Stimulated activated CD8-positive, alpha-beta memory T cell treated with anti-CD3 and anti-CD28 coated beads, Interleukin-15, amount 100 ng/mL, for 24 hours (primary cell): Measurements from ENCODE around the gene RCBTB2.

Source experiments
- DNase-seq: peaks from one replicate; pipeline ENCODE4 v3.0.0-alpha.2; 2020; ENCODE audit warnings: low read depth

The RCBTB2 gene

DNA sequence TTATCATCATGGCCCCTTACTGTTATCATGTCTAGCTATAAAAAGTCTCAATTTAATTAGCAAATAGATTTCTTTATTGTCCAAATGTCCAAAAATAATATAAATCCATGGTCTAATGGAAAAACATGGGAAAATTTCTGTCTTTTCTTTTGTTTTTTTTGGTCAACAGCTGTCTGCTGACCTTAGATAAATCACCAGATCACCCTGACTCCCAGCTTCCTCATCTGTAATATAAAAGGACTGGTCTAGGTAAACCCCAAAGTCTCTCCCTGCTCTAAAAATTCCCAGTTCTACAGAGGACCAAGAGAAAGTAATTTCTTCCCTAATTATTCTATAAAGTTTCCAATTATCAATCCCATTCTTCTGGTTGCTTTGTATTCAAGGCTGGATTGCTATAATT is 30.7 kb upstream of the RCBTB2 start:
- no peak for DNase-seq

DNA sequence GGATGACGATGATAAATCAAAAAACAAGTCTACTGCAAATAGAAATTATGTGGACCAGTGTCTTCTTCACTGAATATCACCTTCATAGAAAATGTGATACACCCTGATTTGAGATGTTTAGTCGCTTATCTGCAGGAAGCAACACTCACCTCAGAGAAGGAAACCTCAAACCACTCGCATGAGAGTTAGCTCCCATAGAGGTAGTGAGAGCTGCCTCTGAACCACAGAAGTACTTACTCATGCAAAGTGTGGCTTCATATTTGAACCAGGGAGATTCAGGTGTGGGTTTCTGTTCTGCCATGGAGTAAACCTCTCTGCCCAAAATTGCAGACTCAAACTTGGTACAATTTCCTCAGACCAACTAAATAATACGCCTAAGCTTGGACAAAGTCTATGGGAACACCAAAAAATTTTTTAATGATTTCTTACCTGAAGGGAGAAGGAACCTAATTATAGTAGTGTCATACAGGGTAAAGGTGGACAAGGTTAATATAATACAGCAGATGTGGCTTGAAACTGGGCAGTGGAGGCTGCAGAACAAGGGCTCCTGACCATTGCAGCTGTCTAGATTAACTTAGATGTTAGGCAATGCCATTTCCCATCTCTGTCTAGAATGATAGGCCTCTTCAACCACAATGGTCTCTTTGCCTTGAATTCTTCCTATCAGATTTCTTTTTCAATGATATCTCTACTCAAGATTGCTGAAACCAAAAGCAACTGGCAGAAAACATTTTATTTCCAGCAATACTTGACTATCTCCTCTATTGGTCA is 29.6 kb upstream of the RCBTB2 start:
- DNase-seq: no peak

DNA sequence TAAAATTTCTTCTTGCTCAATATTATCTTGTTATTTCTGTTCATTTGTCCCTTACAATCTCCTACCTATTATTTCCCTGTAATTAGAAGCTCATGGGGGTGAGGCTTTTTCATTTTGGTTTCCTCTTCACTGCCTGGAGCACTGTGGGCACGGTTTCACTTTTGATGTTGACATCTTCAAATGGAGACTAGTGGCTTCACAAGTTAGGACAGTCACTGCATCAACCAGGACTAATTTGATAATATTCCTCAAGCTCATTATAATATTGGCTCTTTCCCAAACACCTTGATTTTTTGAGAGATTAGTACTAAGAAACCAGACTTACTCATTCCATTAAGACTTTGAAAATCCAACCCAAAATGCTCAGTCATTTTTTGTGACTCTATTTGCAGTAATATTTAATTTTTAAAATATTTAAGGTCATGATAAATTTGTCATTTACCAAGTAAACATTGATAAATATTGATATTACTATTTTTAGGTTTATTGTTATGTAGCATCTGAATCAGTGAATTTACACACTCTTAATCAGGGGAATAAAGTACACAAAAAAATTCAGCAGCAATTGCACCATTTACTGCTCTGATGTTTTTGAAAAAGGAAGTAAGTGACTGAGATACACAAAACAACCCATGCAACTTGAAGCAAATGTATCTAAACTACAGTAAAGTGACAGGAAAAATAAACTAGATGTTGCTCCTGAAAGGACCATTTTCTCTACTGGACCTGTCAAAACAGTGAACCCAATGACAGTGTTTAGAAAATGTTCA is 28.8 kb upstream of the RCBTB2 start:
- no peak for DNase-seq

DNA sequence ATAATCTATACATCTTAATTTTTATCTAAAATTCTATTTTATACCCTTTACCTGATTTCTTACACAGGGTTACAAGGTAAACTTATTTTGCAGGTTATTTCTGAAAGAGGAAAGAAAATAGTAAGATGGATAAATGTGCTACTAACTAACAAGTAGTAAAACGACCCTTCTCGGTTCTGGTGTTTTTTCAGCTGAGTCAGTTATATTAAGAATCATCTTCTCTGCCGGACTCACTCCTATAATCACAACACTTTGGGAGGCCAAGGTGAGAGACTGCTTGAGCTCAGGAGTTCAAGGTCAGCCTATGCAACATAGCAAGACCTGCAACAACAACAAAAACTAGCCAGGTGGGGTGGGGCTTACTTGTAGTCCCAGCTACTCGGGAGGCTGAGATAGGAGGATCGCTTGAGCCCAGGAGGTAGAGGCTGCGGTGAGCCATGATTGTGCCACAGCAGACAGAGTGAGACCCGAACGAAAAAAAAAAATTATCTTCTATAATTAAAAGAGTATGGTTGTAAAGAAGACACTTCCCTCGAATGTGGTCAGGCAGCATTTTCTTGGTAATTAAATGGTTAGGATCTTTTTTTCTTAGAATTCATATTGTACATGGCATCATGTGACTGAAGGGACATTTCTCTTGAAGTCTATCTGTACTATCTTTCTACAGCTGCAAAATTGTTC is 27.9 kb upstream of the RCBTB2 start:
- DNase-seq: no peak

DNA sequence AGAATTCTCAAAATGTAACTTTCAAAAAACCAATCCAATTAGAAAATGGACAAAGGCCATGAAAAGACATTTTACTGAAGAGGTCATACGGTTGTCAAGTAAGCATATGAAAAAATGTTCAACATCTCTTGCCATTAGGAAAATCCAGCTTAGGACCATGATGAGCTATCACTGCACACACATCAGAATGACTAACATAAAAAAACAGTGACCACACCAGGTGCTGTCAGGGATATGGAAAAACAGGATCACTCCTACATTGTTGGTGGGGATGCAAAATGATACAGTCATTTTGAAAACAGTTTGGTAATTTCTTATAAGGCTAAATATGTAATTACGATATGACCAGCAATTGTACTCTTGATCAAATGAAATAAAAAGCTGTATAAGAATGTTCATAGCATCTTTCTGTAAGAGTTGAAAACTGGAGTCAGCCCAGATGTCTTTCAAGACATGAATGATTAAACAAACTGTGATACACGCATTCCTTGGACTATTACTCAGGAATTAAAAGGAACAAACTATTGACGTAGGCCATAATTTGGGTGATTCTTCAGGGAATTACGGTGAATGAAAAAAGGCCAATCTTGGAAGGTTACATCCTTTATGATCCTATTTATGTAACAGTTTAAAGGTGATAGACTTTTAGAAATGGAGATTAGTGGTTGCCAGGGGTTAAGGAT is 26.9 kb upstream of the RCBTB2 start:
- DNase-seq: no peak

DNA sequence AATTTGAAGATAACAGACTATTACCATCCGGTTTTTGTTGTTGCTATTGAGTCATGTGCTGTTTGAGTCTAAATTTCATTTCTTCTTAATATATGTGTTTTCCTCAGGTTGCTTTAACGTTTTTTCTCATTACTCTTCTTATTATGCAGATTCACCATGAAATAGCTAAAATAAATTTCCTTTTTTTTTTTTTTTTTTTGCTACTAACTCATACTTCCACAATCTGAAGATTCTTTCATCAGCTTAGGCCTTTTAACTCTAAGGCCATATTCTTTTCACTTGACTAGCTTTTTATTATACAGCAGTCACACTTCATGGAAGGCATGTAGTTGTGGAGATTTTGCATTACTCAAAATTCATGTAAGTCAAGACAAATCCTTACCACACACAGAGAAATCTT is 23.9 kb upstream of the RCBTB2 start:
- no peak for DNase-seq

DNA sequence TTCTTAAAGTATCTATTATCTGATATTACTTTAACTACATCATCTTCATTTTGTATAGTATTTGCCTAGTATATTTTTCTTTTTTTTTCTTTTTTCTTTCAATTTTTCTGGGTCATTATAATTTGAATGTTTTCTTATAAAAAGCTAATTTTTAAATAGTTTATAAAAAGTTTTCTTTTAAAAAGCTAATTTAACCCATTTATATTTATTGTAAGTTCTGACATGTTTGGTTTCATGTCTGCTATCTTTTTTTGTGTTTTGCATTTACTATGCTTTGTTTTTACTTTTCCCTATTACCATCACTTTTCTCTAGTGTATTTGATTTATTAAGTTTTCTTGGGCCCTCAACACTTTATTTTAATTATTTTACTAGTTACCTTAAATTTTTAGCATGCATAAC is 22.6 kb upstream of the RCBTB2 start:
- DNase-seq: no peak

DNA sequence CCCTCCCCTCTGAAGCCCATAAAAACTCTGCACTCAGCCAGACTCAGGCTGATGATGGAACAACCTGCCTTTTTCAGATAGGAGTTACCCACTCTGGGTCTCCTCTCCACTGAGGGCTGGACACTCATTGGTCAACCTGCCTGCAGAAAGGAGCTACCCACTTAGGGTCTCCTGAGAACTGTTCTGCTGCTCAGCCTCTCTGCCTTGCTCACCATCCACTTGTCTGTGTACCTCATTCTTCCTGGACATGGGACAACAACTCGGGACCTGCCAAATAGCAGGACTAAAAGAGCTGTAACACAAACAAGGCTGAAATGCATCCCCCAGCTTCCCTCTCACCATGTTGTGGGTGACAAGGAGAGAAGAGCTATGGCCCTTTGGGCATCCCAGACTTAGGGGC is 18.4 kb upstream of the RCBTB2 start:
- no peak for DNase-seq

DNA sequence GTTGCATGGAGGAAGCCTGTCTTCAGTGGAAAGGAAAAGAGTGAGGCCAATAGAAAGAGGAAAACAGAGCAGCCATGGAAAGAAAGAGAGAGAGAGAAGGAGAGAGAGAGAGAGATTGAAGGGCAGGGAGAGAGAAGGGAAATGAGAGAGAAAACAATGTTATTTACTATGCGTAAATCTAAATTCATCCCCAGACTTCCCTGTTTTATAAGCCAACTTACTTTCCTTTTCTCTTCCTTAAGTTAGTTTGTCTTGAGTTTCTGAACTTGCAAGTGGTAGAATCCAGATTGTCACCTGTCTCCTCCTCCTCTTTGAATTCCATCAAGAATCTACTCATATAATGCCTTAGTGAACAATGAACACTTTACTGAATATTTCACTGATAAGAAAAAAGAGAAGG is 16.8 kb upstream of the RCBTB2 start:
- DNase-seq: no peak

DNA sequence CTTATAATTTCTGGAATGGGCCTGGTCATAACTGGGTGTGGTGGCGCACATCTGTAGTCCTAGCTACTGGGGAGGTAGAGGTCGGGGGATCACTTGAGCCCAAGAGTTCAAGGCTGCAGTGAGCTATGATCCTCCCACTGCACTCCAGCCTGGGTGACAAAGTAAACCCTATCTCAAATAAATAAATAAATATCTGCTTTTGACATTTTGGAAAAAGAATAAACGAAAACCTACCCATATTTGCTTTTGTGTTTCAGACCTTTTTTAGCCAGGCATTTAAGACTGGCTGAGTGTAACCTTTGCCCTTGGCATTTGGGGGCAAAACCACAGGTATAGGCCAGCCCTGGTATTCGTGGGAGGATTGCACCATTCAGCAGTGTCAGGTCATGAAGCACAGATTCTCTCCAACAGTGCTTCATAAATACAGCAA is 14.8 kb upstream of the RCBTB2 start:
- no peak for DNase-seq

DNA sequence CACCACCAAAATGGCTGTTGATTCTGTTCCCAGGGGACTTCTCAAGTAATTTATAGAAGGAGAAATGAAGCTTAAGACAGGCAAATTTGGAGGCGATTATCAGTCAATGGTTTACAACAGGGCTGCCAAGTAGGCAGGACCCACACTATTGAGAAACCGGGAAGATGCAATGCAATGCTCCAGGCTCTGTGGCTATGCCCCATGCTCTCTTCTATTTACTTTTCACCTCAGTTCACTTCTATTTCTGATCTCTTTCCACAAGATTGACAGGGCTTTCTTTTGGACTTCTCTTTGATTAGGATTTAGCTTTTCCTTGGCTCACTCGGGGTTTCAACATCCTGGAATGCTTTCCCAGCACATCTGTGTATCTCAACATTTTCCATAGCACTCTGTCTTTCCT is 12.7 kb upstream of the RCBTB2 start:
- DNase-seq: no peak

DNA sequence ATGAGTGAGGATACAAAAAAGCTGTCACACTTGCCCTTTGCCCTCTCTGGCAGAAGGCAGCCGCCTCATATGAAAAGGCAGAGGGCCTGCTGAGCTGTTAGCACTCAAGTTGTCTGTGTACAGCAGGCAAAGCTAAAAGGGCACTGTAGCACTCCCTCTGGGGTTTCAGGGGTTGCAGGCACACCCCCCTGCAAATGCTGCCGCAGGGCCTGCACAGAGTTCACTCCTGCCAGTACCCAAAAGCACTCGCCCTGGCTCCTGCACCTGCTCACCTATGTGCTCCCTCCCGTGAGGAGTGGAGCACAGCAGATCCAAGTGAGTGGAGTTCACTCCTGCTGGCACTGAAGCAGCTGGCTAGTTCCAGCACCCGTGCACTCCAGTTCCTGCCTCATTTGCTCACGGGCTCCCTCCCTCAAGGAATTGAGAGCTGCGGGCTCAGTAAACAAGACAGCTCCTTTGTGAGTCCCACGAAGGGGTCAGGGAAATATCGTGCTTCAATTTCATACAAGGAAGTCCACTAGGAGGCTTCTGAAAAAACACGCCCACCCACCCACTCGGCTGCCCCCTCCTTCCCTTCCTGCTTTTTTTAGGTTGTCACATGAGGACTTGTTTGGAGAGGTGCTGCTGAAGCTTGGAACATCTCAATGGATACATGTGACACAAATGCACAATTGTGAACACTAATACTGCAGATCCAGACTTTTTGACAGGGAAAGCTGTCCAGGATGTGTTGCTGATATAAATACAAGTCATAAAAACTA is 9.9 kb upstream of the RCBTB2 start:
- DNase-seq: no peak

DNA sequence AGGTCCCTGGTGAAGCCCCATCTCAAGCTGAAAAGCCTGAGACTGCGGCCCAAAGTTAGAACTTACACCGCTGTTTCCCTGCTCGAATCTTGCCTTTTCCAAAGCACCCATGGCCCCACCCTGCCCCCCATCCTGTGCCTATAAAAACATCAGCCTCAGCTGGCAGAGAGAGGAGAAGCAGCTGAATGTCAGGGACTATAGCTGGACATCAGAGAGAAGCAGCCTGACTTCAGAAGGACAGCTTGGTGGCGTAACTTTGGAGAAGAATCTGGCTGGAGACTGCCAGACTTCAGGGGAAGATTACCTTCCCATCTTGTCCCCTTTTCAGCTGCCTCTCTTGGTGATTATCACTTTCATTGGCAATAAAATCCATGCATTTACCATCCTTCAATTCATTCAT is 9.3 kb upstream of the RCBTB2 start:
- DNase-seq: no peak

DNA sequence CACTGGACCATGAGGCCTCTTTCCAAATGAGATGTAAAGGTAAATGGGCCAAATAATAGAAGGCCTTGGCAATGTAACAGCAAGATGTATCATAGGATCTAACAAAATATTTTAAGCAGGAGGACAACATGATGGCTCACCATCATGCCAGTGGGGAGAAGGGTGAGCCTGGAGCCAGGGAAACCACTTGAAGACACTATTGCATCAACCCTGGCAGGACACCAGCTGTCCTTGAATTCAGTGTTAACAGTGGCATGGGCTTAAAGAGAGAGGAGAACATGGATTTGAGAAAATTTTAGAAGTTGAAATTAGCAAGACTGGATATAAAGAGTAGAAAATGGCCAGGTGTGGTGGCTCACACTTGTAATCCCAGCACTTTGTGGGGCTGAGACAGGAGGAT is 6.7 kb upstream of the RCBTB2 start:
- no peak for DNase-seq

DNA sequence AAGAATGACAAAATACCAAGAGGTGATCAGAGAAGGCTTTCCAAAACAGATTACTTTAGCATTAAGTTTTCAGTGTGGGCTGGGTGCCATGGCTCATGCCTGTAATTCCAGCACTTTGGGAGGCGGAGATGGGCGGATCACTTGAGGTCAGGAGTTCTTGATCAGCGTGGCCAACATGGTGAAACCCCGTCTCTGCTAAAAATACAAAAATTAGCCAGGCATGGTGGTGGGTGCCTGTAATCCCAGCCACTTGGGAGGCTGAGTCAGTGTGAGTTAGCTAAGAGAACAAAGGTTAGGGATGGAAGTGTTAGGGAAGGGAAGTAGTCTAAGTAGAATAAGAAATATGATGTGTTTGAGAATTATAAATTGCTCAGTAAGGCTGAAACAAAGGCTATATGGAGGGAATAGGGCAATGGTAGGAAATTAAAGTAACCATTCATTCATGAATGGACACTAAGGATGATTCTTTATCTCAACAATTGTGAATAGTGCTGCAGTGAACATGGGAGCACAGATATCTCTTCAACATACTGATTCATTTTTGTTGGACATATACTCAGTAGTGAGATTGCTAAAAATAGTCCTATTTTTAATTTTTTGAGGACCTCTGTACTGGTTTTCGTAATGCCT is 3.9 kb upstream of the RCBTB2 start:
- DNase-seq: no peak

DNA sequence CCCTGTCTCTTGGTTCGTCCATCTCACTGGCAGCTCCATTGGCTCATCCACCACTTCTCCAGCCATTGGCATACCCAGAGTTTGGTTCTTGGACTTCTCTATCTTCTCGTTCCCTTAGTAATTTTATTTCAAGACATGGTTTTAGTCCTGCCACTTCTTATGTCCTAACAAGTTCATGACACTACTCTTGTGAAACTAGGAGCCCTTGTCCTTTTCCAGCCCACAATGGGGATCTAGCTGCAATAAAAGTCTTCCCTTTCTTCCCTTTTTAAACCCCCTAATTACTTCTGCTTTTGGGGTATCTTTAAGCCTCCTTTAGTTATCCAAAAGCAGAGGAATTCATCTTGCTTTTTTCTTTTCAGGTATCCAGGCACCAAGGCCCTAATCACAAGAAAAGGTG is 2.9 kb upstream of the RCBTB2 start:
- no peak for DNase-seq

DNA sequence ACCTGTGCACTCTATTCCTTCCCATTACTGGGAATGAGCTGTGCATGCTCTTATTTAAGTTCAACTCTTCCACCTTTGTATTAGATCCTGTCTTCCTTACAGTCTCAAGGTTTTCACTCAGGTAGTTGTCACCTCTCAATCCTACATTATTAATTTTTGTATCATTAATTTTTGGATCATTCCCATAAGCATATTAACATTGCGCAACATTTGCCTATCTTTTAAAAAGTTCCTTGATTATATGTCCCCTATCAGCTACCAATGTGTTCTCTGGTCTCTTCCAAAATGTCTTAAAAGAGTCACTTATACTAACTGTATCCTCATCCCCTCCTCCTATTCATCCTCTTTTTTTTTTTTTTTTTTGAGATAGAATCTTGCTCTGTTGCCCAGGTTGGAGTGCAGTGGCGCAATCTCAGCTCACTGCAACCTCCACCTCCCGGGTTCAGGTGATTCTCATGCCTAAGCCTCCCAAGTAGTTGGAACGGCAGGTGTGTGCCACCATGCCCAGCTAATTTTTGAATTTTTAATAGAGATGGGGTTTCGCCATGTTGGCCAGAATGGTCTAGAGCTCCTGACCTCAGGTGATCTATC is 2.1 kb upstream of the RCBTB2 start:
- no peak for DNase-seq

DNA sequence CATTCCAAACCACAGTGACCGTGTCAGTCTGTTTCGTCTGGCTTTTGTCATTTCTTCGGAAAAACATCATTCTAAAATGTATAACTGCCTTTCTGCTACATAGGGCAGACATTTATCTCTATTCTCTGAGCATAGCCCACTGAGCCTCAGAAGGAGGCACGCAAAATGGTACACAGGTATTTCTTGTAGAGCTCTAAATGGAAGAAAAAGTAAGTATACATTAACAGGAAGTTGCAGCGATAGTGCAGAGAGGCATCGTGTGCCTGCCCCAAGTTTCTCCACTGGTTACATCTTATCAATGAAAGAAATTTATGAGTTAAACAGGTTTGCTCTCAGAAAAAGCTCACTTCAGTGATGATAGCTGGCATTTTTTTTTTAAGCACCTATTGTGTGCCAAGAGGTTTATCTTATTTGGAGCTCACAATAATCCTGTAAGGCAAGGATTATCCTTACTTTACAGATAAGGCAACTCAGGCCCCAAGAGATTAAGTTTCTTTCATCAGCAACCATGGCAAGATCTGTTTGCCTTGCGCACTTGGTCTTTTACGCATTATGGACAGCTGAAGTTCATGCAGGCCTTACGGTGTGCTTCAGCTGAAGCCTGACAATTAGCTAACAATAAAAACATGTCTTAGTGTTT is 1.2 kb upstream of the RCBTB2 start:
- no peak for DNase-seq

DNA sequence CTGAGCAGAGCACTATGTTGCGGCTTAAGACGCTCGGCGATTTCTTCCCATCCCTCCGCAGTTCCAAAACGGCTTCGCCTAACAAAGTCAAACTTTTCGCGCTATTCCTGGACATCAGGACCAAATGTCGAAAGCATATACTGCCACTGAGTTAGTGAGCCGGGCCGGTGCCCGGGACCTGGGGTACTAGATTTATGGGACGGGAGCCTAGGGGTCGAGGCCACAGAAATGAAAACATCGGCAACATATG is 699 bp downstream of the RCBTB2 start:
- no peak for DNase-seq

DNA sequence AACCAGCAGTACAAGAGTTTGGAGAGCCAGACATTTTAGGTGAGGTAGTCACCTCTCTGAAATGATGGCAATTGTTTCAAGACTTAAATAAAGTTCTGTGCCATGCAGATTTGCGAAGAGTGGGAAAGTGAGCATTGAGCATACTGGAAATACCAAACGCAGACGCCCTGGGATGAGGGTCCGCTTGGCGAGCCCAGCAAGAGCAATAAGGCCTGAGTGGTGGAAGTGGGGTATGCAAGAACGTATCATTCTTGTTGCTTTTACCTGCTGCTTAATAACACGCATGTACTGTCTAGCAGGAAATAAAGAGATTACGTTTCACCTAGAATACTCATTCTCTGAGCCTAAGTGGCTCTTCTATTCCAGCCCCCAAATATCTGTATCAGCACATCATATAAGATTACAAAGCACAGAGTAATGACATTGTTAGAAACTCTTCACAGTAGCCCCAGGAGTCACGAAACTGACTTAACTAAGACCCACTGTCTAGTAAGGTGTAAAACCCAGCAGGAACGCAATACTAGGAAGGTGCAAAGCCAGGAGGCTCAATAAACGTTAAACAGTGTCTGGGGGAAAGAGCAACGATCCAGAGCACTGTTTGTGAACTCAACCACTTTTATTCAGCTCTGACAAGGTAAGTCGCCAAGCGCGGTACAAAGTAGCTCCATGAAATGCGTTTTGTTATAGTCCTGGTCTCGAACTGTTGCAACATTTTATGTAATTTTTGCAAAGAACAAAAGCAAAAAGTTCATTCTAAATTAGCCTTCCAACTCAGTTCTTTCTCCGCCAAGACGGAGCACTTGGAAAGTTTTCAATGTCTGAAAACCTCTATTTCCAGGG is 1.2 kb downstream of the RCBTB2 start:
- no peak for DNase-seq
